Chondrocyte (in vitro differentiated cells): ENCODE results near the gene EEF2. TPM values are rescaled to one million over a fixed set of nuclear protein-coding genes. Genes with fewer than 3 reads are reported as not detected.
"Not testable (repeated sequence)": the region's sequence is repeated elsewhere in the genome, so short reads cannot be mapped to it uniquely, and the experiment has no call there.

Source experiments
- DNase-seq: peaks from one replicate; pipeline ENCODE4 v3.0.0; 2021; ENCODE audit warnings: mixed read lengths, low spot score
- H3K27ac Mint-ChIP-seq: one replicate; pipeline ENCODE4 v1.8.0; 2021; ENCODE audit warnings: mild to moderate bottlenecking, moderate library complexity, mixed read lengths; ENCODE audit not compliant: unreplicated experiment
- H3K27me3 Mint-ChIP-seq: 2 replicates; pipeline ENCODE4 v1.8.0; 2021; ENCODE audit warnings: low read depth, mixed read lengths
- H3K36me3 Mint-ChIP-seq: 2 replicates; pipeline ENCODE4 v1.8.0; 2021; ENCODE audit warnings: low read depth, mixed read lengths
- H3K4me1 Mint-ChIP-seq: 2 replicates; pipeline ENCODE4 v1.8.0; 2021; ENCODE audit warnings: low read depth, mild to moderate bottlenecking, mixed read lengths
- H3K4me3 Mint-ChIP-seq: one replicate; pipeline ENCODE4 v1.8.0; 2021; ENCODE audit warnings: mild to moderate bottlenecking, moderate library complexity, mixed read lengths; ENCODE audit not compliant: unreplicated experiment
- H3K9me3 Mint-ChIP-seq: 2 replicates; pipeline ENCODE4 v1.8.0; 2021; ENCODE audit warnings: low read depth, mixed read lengths
- total RNA-seq: library from RNA; stranded (reverse); gene quantifications from 3 replicates; pipeline ENCODE4 v1.2.1, GENCODE V29; 2021
- TF ChIP-seq, protein P1 (sequence below): fragments of 200-600 bp; sonication (generic); IDR thresholded peaks from 2 replicates; pipeline ENCODE4 v1.5.0; 2021; ENCODE audit warnings: antibody characterized with exemption, mild to moderate bottlenecking, moderate library complexity

EEF2 gene
- total RNA-seq, 1 donor from 2014 or later, result 2,370 TPM

GRCh38 chr19:3944018-3944721 lies 41.1 kb downstream of the EEF2 start:
- H3K4me1 Mint-ChIP-seq, result no peaks in the 10 kb centered on the region
- no peak overlapping the region for H3K27ac Mint-ChIP-seq
- no peaks in the 10 kb centered on the region for H3K9me3 Mint-ChIP-seq

GRCh38 chr19:3942790-3943409 lies 42.4 kb downstream of the EEF2 start:
- TF ChIP-seq, protein P1, sequence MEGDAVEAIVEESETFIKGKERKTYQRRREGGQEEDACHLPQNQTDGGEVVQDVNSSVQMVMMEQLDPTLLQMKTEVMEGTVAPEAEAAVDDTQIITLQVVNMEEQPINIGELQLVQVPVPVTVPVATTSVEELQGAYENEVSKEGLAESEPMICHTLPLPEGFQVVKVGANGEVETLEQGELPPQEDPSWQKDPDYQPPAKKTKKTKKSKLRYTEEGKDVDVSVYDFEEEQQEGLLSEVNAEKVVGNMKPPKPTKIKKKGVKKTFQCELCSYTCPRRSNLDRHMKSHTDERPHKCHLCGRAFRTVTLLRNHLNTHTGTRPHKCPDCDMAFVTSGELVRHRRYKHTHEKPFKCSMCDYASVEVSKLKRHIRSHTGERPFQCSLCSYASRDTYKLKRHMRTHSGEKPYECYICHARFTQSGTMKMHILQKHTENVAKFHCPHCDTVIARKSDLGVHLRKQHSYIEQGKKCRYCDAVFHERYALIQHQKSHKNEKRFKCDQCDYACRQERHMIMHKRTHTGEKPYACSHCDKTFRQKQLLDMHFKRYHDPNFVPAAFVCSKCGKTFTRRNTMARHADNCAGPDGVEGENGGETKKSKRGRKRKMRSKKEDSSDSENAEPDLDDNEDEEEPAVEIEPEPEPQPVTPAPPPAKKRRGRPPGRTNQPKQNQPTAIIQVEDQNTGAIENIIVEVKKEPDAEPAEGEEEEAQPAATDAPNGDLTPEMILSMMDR, result no peak
- Mint-ChIP-seq H3K27me3 (no peaks in the 10 kb centered on the region), H3K27ac (no peak overlapping the region), H3K36me3 (no peaks in the 10 kb centered on the region), H3K4me1 (no peaks in the 10 kb centered on the region), H3K9me3 (no peaks in the 10 kb centered on the region), H3K4me3 (no peak overlapping the region)
- DNase-seq, result no peak

More at GRCh38 chr19:3944018-3944721, 41.1 kb downstream of the EEF2 start:
- Mint-ChIP-seq H3K36me3 (no peaks in the 10 kb centered on the region), H3K4me3 (no peak overlapping the region), H3K27me3 (no peaks in the 10 kb centered on the region)
- DNase-seq, result no peak
- TF ChIP-seq, protein P1, result no peak

GRCh38 chr19:3938300-3938950 lies 46.8 kb downstream of the EEF2 start:
- H3K27ac Mint-ChIP-seq, H3K4me3 Mint-ChIP-seq, H3K9me3 Mint-ChIP-seq, H3K36me3 Mint-ChIP-seq, DNase-seq, H3K4me1 Mint-ChIP-seq: not testable (repeated sequence)
- peaks cover 15% of the 10 kb centered on the region for H3K27me3 Mint-ChIP-seq

GRCh38 chr19:3936506-3937442 lies 48.5 kb downstream of the EEF2 start:
- no peak overlapping the region for H3K27ac Mint-ChIP-seq
- no peaks in the 10 kb centered on the region for H3K36me3 Mint-ChIP-seq
- H3K27me3 Mint-ChIP-seq, result peaks cover 21% of the 10 kb centered on the region
- TF ChIP-seq, protein P1, result no peak
- H3K9me3 Mint-ChIP-seq, result no peaks in the 10 kb centered on the region
- no peak for DNase-seq
- H3K4me3 Mint-ChIP-seq, result no peak overlapping the region
- H3K4me1 Mint-ChIP-seq, result no peaks in the 10 kb centered on the region

DNA sequence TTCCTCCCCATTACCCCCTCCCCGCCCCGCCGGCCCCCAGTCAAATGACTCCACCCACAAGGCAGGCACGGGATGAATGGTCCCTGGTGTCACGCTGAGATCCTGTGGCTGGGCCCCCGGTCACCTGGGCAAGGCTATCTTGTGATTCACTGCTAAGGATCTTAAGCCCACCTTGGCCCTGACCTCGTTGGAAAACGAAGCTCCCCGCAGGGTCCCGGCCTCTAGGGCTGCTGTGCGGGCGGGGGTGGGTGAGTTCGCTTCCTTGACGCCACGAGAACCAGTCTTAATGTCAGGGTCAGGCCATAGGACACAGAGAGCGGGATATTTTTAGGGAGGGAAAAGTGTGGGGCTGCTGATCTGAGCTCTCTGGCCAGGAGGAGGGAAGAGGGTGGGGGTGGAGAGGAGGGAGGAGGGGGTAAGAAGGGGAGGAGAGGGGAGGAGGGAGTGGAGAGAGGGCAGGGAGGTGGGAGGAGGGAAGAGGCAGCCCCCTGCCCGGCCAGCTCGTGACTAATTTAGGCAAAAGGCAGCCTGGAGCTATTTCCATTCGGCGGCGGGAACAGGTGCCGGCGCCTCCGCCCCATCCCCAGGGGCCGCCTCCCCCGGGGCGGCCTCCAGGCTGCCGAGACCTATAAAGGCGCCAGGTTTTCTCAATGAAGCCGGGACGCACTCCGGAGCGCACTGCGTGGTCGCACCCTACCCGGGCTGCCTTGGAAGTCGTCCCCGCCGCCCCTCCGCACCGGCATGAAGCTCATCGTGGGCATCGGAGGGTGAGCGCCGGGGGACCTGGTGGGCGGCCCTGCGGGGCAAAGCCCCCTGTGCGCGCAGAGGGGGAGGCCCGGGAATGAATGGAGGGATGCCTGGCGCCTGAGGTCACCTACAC lies 52.1 kb downstream of the EEF2 start, which contains the start of gene NMRK2:
Gene NMRK2, plus strand, starts transcription at position 139 of the 880 bp plus-strand sequence. Its CDS starts 603 bp downstream, at position 742.
- Mint-ChIP-seq H3K9me3 (no peaks in the 10 kb centered on the region), H3K27ac (no peak within 1 kb of the TSS), H3K4me1 (no peaks in the 10 kb centered on the region), H3K36me3 (peaks cover 1% of the 10 kb centered on the region), H3K27me3 (peaks cover 30% of the 10 kb centered on the region), H3K4me3 (no peak within 1 kb of the TSS)
- no peak for DNase-seq
- TF ChIP-seq, protein P1, result no peak
